Hematopoietic multipotent progenitor cell treated with erythropoietin and hydrocortisone succinate and interleukin-3 and kit ligand, for 17 days (in vitro differentiated cells): ENCODE results near the gene SEZ6L2.
A peak's percentile ranks its signal among the peaks of the same experiment; 100 is the strongest.
"Not testable (repeated sequence)": the region's sequence is repeated elsewhere in the genome, so short reads cannot be mapped to it uniquely, and the experiment has no call there.

Source experiments
- DNase-seq: peaks from one replicate; pipeline ENCODE4 v3.0.0-alpha.2; 2015; ENCODE audit warnings: low spot score

Gene SEZ6L2

GRCh38 chr16:29852654-29853053 is 46.7 kb downstream of the SEZ6L2 start:
- no peak for DNase-seq

- DNase-seq: no peak
Observed at GRCh38 chr16:29850998-29851397, 48.4 kb downstream of the SEZ6L2 start.

- no peak for DNase-seq
Observed at GRCh38 chr16:29849505-29849904, 49.8 kb downstream of the SEZ6L2 start.

GRCh38 chr16:29848420-29849297 is 50.7 kb downstream of the SEZ6L2 start:
- DNase-seq: peak; percentile 81

- no peak for DNase-seq
Observed at GRCh38 chr16:29845656-29846055, 53.7 kb downstream of the SEZ6L2 start.

GRCh38 chr16:29844575-29845331 is 54.6 kb downstream of the SEZ6L2 start:
- DNase-seq: no peak

GRCh38 chr16:29843931-29844330 is 55.4 kb downstream of the SEZ6L2 start:
- DNase-seq: no peak

GRCh38 chr16:29842732-29843346 is 56.5 kb downstream of the SEZ6L2 start:
- DNase-seq: no peak

GRCh38 chr16:29841631-29842030 is 57.7 kb downstream of the SEZ6L2 start:
- DNase-seq: no peak

GRCh38 chr16:29840240-29840639 is 59.1 kb downstream of the SEZ6L2 start:
- no peak for DNase-seq

GRCh38 chr16:29839822-29840221 is 59.5 kb downstream of the SEZ6L2 start:
- no peak for DNase-seq

- DNase-seq: no peak
Observed at GRCh38 chr16:29837841-29838240, 61.5 kb downstream of the SEZ6L2 start.

GRCh38 chr16:29836623-29837022 is 62.7 kb downstream of the SEZ6L2 start:
- DNase-seq: no peak

GRCh38 chr16:29835926-29836325 is 63.4 kb downstream of the SEZ6L2 start:
- DNase-seq: no peak

GRCh38 chr16:29834079-29834478 is 65.3 kb downstream of the SEZ6L2 start:
- DNase-seq: no peak

- not testable (repeated sequence) for DNase-seq
Observed at GRCh38 chr16:29833219-29833618, 66.1 kb downstream of the SEZ6L2 start.

- no peak for DNase-seq
Observed at GRCh38 chr16:29831490-29831889, 67.9 kb downstream of the SEZ6L2 start.

GRCh38 chr16:29830774-29831173 is 68.6 kb downstream of the SEZ6L2 start:
- no peak for DNase-seq

- no peak for DNase-seq
Observed at GRCh38 chr16:29826342-29826695, 73.0 kb downstream of the SEZ6L2 start.

GRCh38 chr16:29825145-29826044 is 74.0 kb downstream of the SEZ6L2 start:
- no peak for DNase-seq

GRCh38 chr16:29824589-29825144 is 74.7 kb downstream of the SEZ6L2 start:
- no peak for DNase-seq
